OCI-LY1 (cell line): ENCODE measurements around the gene PSMB5.

ENCODE experiments used
- CTCF ChIP-seq: fragments of 200-600 bp; sonication (generic), shearing (Covaris generic); IDR thresholded peaks from 2 replicates; pipeline ENCODE4 v1.5.1; 2017; ENCODE audit warnings: mild to moderate bottlenecking, antibody characterized with exemption, low read length, moderate library complexity, mixed read lengths
- EZH2 ChIP-seq: fragments of 200-600 bp; sonication (generic), shearing (Covaris generic); IDR thresholded peaks from 2 replicates; pipeline ENCODE4 v1.8.0; 2017; ENCODE audit warnings: borderline replicate concordance, mixed run types, mild to moderate bottlenecking, antibody characterized with exemption, low read length, moderate library complexity, mixed read lengths

GRCh38 chr14:22994762-22995275, 39.9 kb downstream of the PSMB5 start:
- TF ChIP-seq CTCF (peak; percentile 79), EZH2 (no peak)
